Choroid plexus epithelial cell (primary cell): ENCODE measurements around the gene KDM3B.
"Not testable (repeated sequence)": the region's sequence is repeated elsewhere in the genome, so short reads cannot be mapped to it uniquely, and the experiment has no call there.

ENCODE experiments used
- DNase-seq: peaks from one replicate; pipeline ENCODE4 v3.0.0-alpha.2; 2010; ENCODE audit warnings: low read depth
- H3K4me3 ChIP-seq: 2 replicates; pipeline ENCODE4 v1.5.1; 2011; ENCODE audit warnings: low read depth, mild to moderate bottlenecking, control low read depth, low read length, moderate library complexity
- CTCF ChIP-seq: conservative IDR thresholded peaks from 2 replicates; pipeline ENCODE4 v1.5.1; 2011; ENCODE audit warnings: low read depth, mild to moderate bottlenecking, control low read depth, inconsistent platforms, low read length, moderate library complexity

The KDM3B gene

DNA sequence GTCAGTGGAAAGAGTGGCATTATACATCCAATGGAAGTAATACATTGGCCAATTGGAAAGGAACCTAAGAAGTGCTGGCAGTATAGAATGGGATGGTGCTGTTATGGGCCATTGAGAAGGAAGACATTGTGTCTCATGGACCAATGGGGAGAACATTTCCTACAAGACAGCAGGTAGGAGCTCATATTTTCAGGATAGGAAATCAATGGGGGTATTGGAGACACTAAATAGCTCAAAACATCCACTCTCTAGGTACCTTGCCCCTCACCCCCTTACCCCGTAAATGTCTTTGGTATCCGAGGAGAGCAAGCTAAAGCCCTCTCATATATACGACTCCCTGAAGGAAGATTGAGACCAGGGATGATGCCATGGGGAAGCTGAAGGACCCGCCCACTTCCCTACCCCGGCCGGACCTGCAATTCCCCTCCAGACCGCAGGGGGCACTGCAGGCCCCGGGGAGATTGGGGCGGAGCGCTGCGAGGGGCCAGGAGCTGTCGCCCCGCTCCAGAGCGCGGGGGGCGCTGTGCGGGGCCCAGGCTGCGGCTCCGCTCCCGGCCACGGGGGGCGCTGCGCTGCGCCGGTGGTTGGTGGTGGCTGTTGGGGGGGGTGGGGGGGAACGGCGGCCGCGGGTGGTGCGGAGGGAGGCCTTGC lies at the start of gene KDM3B:
TSS of gene KDM3B (plus strand) at position 615 of the 651 bp plus-strand sequence. CDS start 111 bp downstream, outside the sequence.
- TF ChIP-seq CTCF = peak; percentile 88
- peak; percentile 85 for DNase-seq
- H3K4me3 ChIP-seq = peak within 1 kb of the TSS; percentile 83

GRCh38 chr5:138303372-138303771 lies 49.1 kb upstream of the KDM3B start:
- no peak overlapping the region for H3K4me3 ChIP-seq
- peak; percentile 56 for DNase-seq
- TF ChIP-seq CTCF = no peak

GRCh38 chr5:138305797-138306196 lies 46.7 kb upstream of the KDM3B start:
- no peak overlapping the region for H3K4me3 ChIP-seq
- TF ChIP-seq CTCF = no peak
- no peak for DNase-seq

DNA sequence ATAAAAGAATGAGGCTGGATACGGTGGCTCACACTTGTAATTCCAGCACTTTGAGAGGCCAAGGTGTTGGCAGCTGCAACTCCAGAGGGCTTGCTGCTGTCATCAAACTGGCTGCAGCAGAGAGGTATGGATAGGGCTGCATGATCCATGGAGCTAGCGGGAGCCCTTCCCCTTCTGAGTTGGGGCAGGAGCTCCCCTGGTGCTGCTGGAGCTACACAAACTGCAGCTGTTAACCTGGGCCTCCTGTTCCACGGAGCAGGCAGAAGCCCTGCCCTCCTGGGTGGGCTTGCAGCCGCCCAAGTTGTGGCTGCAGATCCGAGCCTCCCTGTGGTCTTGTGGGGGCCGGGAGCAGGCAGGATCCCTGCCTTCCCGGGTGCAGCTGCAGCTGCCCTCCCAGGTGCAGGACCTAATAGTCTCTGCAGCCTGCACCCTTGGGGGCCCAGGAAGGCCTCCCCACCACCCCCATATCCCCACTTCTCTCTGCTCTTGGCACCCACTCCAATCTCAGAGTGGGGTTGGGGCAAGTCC lies 36.7 kb upstream of the KDM3B start:
- no peak overlapping the region for H3K4me3 ChIP-seq
- no peak for TF ChIP-seq CTCF
- DNase-seq = no peak

DNA sequence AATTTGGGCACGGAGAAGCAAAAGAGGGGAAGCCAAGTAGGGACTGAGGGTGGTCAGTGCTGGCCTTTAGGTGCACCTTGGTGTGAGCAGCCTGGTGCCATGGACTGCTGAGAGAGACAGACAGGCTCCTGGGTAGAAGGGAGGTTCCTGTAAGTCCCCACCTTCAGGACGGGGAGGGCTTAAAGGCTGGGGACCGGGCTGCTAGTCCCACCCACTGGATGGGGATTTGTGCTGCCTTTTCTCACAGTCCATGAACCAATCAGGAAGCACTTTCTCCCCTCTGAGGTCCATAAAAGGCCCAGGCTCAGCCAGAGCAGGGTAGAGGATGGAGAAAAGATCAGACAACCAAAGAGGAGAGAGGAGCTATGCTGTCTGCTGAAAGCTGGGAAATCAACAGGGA lies 36.1 kb upstream of the KDM3B start:
- TF ChIP-seq CTCF = no peak
- no peak overlapping the region for H3K4me3 ChIP-seq
- no peak for DNase-seq

GRCh38 chr5:138318211-138318610 lies 34.3 kb upstream of the KDM3B start:
- not testable (repeated sequence) for H3K4me3 ChIP-seq, DNase-seq

DNA sequence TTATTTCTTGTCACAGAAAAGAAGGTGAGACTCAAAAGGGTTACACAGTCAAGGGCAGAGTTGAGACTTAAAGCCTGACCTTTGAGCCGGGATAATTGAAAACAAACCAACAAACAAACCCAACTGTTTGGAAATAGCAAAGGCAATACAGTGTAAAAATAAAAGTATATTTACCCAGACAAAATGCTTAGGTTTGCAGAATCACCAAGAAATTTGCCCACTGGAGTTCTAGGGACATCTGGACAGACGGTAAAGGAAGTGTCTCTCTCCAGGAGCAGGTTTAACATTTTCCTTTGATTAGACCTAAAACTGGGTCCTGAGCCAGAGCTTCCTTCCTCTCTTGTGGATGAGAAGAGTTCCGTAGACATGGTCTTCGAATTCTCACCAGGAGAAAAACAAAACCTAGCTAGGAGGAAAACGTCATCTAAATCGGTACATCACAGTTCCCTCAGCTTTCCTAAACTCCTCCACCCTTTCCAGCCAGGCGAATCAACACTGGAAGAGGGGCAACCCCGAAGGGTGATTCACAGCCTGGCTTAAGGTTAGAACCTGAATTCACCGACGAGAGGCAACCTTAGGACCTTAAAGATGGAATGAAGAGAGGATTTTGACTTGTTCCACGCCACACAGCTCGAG lies 21.6 kb upstream of the KDM3B start:
- no peak for DNase-seq
- TF ChIP-seq CTCF = no peak
- peak overlapping the region; percentile 76 for H3K4me3 ChIP-seq
